ENCODE data around the gene ARID3C. TPM values are rescaled to one million over a fixed set of nuclear protein-coding genes. Genes with fewer than 3 reads are reported as not detected.

ARID3C gene
- total and polyA plus RNA-seq, 2 donors (not counting 3 experiments of a cell fraction or from before 2014, with no cell fraction given): not detected

DNA sequence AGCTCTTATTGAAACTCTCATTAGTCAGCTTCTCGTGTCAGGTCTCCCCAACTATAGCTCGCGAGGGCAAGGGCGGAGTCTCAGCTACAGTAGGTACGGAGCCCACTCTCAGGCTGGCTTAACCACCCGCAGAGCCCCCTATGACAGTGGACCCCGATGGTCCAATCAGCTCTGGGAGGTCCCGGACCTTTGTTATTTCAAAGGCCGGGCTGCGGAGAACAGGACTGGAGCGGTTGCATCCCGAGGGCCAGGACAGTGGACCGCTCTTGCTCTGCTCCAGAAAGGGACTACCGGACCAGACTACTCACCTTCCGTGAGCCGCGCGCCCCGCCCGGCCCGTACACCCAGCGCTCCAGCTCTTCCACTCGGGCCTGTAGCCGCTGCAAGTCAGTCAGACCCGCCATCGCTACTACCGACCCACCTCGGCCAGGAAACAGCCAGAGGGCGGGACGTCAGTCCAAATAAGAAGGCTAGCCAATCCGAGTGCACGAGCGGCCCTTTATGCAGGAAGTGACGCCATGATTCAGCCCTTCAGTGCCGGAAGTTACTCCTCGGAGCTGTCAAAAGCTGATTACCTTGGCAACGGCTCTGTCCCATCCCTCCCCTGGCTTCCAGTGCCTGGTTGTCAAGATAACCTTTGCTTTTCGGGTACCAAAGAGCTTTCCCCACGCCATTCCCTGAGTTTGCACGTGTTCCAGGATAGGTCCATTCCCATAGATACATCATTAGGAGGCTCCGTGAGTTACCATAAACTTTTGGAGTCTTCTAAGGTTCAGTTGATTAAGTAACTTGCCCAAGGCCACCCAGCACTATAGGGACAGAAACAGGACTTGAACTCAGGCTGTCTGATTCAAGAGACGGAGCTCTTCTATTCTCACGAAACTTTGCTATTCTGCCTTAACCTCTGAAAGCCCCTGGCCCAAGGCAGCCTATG lies 8.5 kb downstream of the ARID3C start, which contains the start of gene DCTN3:
DCTN3 (minus strand) TSS at position 435 of the 934 bp plus-strand sequence; CDS start at position 404, 31 bp downstream.
- peaks cover 10% of the 10 kb centered on the region for H3K4me1 ChIP-seq (ENCODE audit: control insufficient read depth, extremely low read depth, insufficient read depth, low read length)
- peaks cover 20 to 24% of the 10 kb centered on the region in 2 experiments for H3K27me3 ChIP-seq (ENCODE audit: control insufficient read depth in 2 of 2, insufficient read depth in 2 of 2, low read length in 2 of 2)
- ChIA-PET CTCF (interaction anchor here (0.8 to 5.0 kb wide), 10 partner anchors 9 to 217 kb away, joined by 3 to 41 read pairs (median 6); partner anchors contain the start of genes RPP25L and SIGMAR1), POLR2A (no interaction called here)
- H3K9ac ChIP-seq (replicated peaks; ENCODE audit: extremely low read depth, insufficient read depth, low read length): peak within 1 kb of the TSS; percentile 69
- FAIRE-seq (peak; percentile 100), DNase-seq (ENCODE audit: low read depth, low spot score) (peak; percentile 91)
- peak within 1 kb of the TSS; percentile 86 for H3K4me2 ChIP-seq (ENCODE audit: insufficient read depth, low read length)
- H3K79me2 ChIP-seq (ENCODE audit: control insufficient read depth, insufficient read depth, low read length): no peaks in the 10 kb centered on the region
- H3K9me1 ChIP-seq (replicated peaks; ENCODE audit: control insufficient read depth, extremely low read depth, insufficient read depth, low read length): no peaks in the 10 kb centered on the region
- H2AFZ ChIP-seq (ENCODE audit: low read depth, low read length): peak within 1 kb of the TSS; percentile 86
- TF ChIP-seq, protein P1, sequence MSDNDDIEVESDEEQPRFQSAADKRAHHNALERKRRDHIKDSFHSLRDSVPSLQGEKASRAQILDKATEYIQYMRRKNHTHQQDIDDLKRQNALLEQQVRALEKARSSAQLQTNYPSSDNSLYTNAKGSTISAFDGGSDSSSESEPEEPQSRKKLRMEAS (IDR thresholded peaks at IDR 0.05; ENCODE audit: insufficient read depth, insufficient read length): no peak
- TF ChIP-seq POLR2AphosphoS5 (IDR thresholded peaks at IDR 0.05; ENCODE audit: insufficient read depth, low read depth, low read length) (peak; percentile 70), POLR2A (IDR thresholded peaks at IDR 0.05; ENCODE audit: low read depth, low read length) (peak; percentile 55), FOS (IDR thresholded peaks at IDR 0.05; ENCODE audit: borderline replicate concordance, insufficient read depth, low read length) (no peak), MYC (IDR thresholded peaks at IDR 0.05; ENCODE audit: low read depth, low read length) (no peak), GATA2 (IDR thresholded peaks at IDR 0.05; ENCODE audit: insufficient read depth, insufficient read length, low read depth, low read length) (no peak)
- TF ChIP-seq, protein P2, sequence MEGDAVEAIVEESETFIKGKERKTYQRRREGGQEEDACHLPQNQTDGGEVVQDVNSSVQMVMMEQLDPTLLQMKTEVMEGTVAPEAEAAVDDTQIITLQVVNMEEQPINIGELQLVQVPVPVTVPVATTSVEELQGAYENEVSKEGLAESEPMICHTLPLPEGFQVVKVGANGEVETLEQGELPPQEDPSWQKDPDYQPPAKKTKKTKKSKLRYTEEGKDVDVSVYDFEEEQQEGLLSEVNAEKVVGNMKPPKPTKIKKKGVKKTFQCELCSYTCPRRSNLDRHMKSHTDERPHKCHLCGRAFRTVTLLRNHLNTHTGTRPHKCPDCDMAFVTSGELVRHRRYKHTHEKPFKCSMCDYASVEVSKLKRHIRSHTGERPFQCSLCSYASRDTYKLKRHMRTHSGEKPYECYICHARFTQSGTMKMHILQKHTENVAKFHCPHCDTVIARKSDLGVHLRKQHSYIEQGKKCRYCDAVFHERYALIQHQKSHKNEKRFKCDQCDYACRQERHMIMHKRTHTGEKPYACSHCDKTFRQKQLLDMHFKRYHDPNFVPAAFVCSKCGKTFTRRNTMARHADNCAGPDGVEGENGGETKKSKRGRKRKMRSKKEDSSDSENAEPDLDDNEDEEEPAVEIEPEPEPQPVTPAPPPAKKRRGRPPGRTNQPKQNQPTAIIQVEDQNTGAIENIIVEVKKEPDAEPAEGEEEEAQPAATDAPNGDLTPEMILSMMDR (IDR thresholded peaks at IDR 0.05; ENCODE audit: extremely low read depth in 1 of 2, insufficient read depth in 1 of 2, low read depth in 1 of 2, low read length in 2 of 2): no peak
- peak within 1 kb of the TSS; percentile 68 to 78 (median 70) for H3K4me3 ChIP-seq (replicated peaks in 1 of 3; ENCODE audit: insufficient read depth in 1 of 3, low read depth in 1 of 3, low read length in 3 of 3)
- H3K36me3 ChIP-seq (ENCODE audit: control insufficient read depth in 2 of 2, extremely low read depth in 1 of 2, insufficient read depth in 2 of 2, low read length in 2 of 2): peaks cover 0 to 12% of the 10 kb centered on the region in 2 experiments
- no peaks in the 10 kb centered on the region for H4K20me1 ChIP-seq (replicated peaks; ENCODE audit: control insufficient read depth, extremely low read depth, insufficient read depth, low read length)
- H3K9me3 ChIP-seq (replicated peaks; ENCODE audit: control insufficient read depth, insufficient read depth, low read length): no peaks in the 10 kb centered on the region
- BruUV-seq (replicated peaks): no TSS peak
- H3K27ac ChIP-seq (ENCODE audit: insufficient read depth, low read depth, low read length): no peak within 1 kb of the TSS
- intact Hi-C loops (cut with micrococcal nuclease) (no loop called here), dilution Hi-C loops (cut with MboI; ENCODE audit: extremely low pct_ligation_motif_present, low sequenced_read_pairs) (no loop called here)

Measured in endothelial cell of umbilical vein (primary cell).